ENCODE results near the gene TERB2.
A peak's percentile ranks its signal among the peaks of the same experiment; 100 is the strongest.
"Not testable (repeated sequence)": the region's sequence is repeated elsewhere in the genome, so short reads cannot be mapped to it uniquely, and the experiment has no call there.

TERB2 gene

GRCh38 chr15:44971036-44971435, 14.5 kb downstream of the TERB2 start:
- TF ChIP-seq CTCF (IDR thresholded peaks at IDR 0.05; ENCODE audit: extremely low read depth, missing control alignments): no peak

GRCh38 chr15:44976183-44976582, 19.7 kb downstream of the TERB2 start:
- DNase-seq (ENCODE audit: low spot score): not testable (repeated sequence)

More at GRCh38 chr15:44971036-44971435, 14.5 kb downstream of the TERB2 start:
- DNase-seq (ENCODE audit: low spot score): no peak

- not testable (repeated sequence) for DNase-seq (ENCODE audit: low spot score)
Observed at GRCh38 chr15:44977781-44978180, 21.3 kb downstream of the TERB2 start.

- not testable (repeated sequence) for DNase-seq (ENCODE audit: low spot score)
Observed at GRCh38 chr15:44979617-44980339, 23.3 kb downstream of the TERB2 start.

GRCh38 chr15:44984144-44984543, 27.7 kb downstream of the TERB2 start:
- DNase-seq (ENCODE audit: low spot score): not testable (repeated sequence)

- DNase-seq (ENCODE audit: low spot score): not testable (repeated sequence)
Observed at GRCh38 chr15:44986346-44987055, 30.0 kb downstream of the TERB2 start.

GRCh38 chr15:44987711-44988110, 31.2 kb downstream of the TERB2 start:
- not testable (repeated sequence) for DNase-seq (ENCODE audit: low spot score)

GRCh38 chr15:44988184-44988869, 31.8 kb downstream of the TERB2 start:
- DNase-seq (ENCODE audit: low spot score): not testable (repeated sequence)

- DNase-seq (ENCODE audit: low spot score): not testable (repeated sequence)
Observed at GRCh38 chr15:44988870-44989219, 32.4 kb downstream of the TERB2 start.

GRCh38 chr15:44997632-44998031, 41.1 kb downstream of the TERB2 start:
- not testable (repeated sequence) for DNase-seq (ENCODE audit: low spot score)

GRCh38 chr15:44999105-44999504, 42.6 kb downstream of the TERB2 start:
- DNase-seq (ENCODE audit: low spot score): no peak
- TF ChIP-seq CTCF (IDR thresholded peaks at IDR 0.05; ENCODE audit: extremely low read depth, missing control alignments): no peak

GRCh38 chr15:45001180-45001579, 44.7 kb downstream of the TERB2 start:
- not testable (repeated sequence) for DNase-seq (ENCODE audit: low spot score)

- peak; percentile 34 for DNase-seq (ENCODE audit: low spot score)
Observed at GRCh38 chr15:45003731-45004410, 47.4 kb downstream of the TERB2 start.

GRCh38 chr15:45004590-45005175, 48.2 kb downstream of the TERB2 start:
- DNase-seq (ENCODE audit: low spot score): not testable (repeated sequence)
